HG02610 (cell line): Measurements from ENCODE around the gene FBRSL1.

Source experiments
- ATAC-seq: cut with Tn5 transposase; IDR thresholded peaks from one replicate; pipeline ENCODE4 v1.9.1; 2021; ENCODE audit warnings: mild to moderate bottlenecking, moderate library complexity; ENCODE audit not compliant: unreplicated experiment

The FBRSL1 gene

GRCh38 chr12:132537836-132538662 is 48.1 kb downstream of the FBRSL1 start:
- ATAC-seq, result no peak

- ATAC-seq, result no peak
Measured at GRCh38 chr12:132538663-132538990, 48.7 kb downstream of the FBRSL1 start.

GRCh38 chr12:132539016-132539773 is 49.2 kb downstream of the FBRSL1 start:
- ATAC-seq, result no peak

- no peak for ATAC-seq
Measured at GRCh38 chr12:132540436-132540835, 50.5 kb downstream of the FBRSL1 start.

GRCh38 chr12:132541200-132541599 is 51.2 kb downstream of the FBRSL1 start:
- no peak for ATAC-seq

GRCh38 chr12:132541996-132542395 is 52.0 kb downstream of the FBRSL1 start:
- ATAC-seq, result no peak

- no peak for ATAC-seq
Measured at GRCh38 chr12:132542661-132543060, 52.7 kb downstream of the FBRSL1 start.

- ATAC-seq, result no peak
Measured at GRCh38 chr12:132543298-132544079, 53.5 kb downstream of the FBRSL1 start.

- no peak for ATAC-seq
Measured at GRCh38 chr12:132544080-132544397, 54.1 kb downstream of the FBRSL1 start.

- no peak for ATAC-seq
Measured at GRCh38 chr12:132544498-132544897, 54.5 kb downstream of the FBRSL1 start.

- ATAC-seq, result no peak
Measured at GRCh38 chr12:132545164-132545953, 55.4 kb downstream of the FBRSL1 start.

- no peak for ATAC-seq
Measured at GRCh38 chr12:132545955-132546354, 56.0 kb downstream of the FBRSL1 start.

GRCh38 chr12:132546647-132547046 is 56.7 kb downstream of the FBRSL1 start:
- no peak for ATAC-seq

GRCh38 chr12:132547205-132547740 is 57.3 kb downstream of the FBRSL1 start:
- ATAC-seq, result no peak

GRCh38 chr12:132548430-132549058 is 58.6 kb downstream of the FBRSL1 start:
- ATAC-seq, result no peak

GRCh38 chr12:132549059-132549458 is 59.1 kb downstream of the FBRSL1 start:
- ATAC-seq, result no peak

GRCh38 chr12:132550014-132550802 is 60.3 kb downstream of the FBRSL1 start:
- no peak for ATAC-seq

GRCh38 chr12:132550830-132551640 is 61.1 kb downstream of the FBRSL1 start:
- no peak for ATAC-seq

GRCh38 chr12:132551641-132552031 is 61.7 kb downstream of the FBRSL1 start:
- no peak for ATAC-seq
